HL-60 (cell line): Measurements from ENCODE around the gene TSPAN11.

Experiments
- DNase-seq, 2 experiments: peaks; one replicate each; pipeline ENCODE4 v3.0.0-alpha.2; 2010 to 2020; ENCODE audit warnings: low read depth in 1 of 2, low spot score in 1 of 2
- H3K27ac ChIP-seq: fragments of 250-450 bp; sonication (Bioruptor Pico); replicated peaks from 2 replicates; pipeline ENCODE4 v1.5.1; 2020; ENCODE audit warnings: mild to moderate bottlenecking, moderate library complexity
- H3K27me3 ChIP-seq: fragments of 250-450 bp; sonication (Bioruptor Pico); 2 replicates; pipeline ENCODE4 v1.5.1; 2021; ENCODE audit warnings: mild to moderate bottlenecking, moderate library complexity; ENCODE audit not compliant: insufficient read depth, poor library complexity, severe bottlenecking
- H3K4me3 ChIP-seq: replicated peaks from 2 replicates; pipeline ENCODE4 v1.5.1; 2011; ENCODE audit warnings: mild to moderate bottlenecking, control low read depth, low read length; ENCODE audit not compliant: insufficient read depth
- CTCF ChIP-seq: IDR thresholded peaks from one replicate; pipeline ENCODE4 v1.5.1; 2011; ENCODE audit warnings: low read length, control low read depth, inconsistent platforms; ENCODE audit not compliant: insufficient read depth
- GABPA ChIP-seq: IDR thresholded peaks from 2 replicates; pipeline ENCODE4 v1.6.1; 2012; ENCODE audit warnings: low read depth
- POLR2AphosphoS5 ChIP-seq: IDR thresholded peaks from 2 replicates; pipeline ENCODE4 v1.6.1; 2012; ENCODE audit warnings: low read depth
- REST ChIP-seq: IDR thresholded peaks from 2 replicates; pipeline ENCODE4 v1.6.1; 2012; ENCODE audit warnings: low read depth; ENCODE audit not compliant: insufficient replicate concordance
- SPI1 ChIP-seq: IDR thresholded peaks from 2 replicates; pipeline ENCODE4 v1.6.1; 2012; ENCODE audit warnings: low read depth, mild to moderate bottlenecking, borderline replicate concordance

The TSPAN11 gene

GRCh38 chr12:30978639-30979038, 52.1 kb downstream of the TSPAN11 start:
- no peak for DNase-seq
- no peaks in the 10 kb centered on the region for H3K27me3 ChIP-seq
- H3K27ac ChIP-seq = no peak overlapping the region
- TF ChIP-seq CTCF (no peak), SPI1 (no peak), GABPA (no peak), POLR2AphosphoS5 (no peak), REST (no peak)
- H3K4me3 ChIP-seq = no peak overlapping the region

GRCh38 chr12:30979371-30980259, 53.1 kb downstream of the TSPAN11 start:
- DNase-seq = peak in 1 of 2 experiments; percentile 4
- Histone ChIP-seq H3K27ac (no peak overlapping the region), H3K4me3 (no peak overlapping the region), H3K27me3 (no peaks in the 10 kb centered on the region)
- no peak for TF ChIP-seq SPI1
- no peak for TF ChIP-seq REST
- TF ChIP-seq POLR2AphosphoS5 = no peak
- TF ChIP-seq CTCF = no peak
- TF ChIP-seq GABPA = no peak

- H3K27ac ChIP-seq = no peak overlapping the region
- no peak overlapping the region for H3K4me3 ChIP-seq
- TF ChIP-seq REST (no peak), GABPA (no peak), SPI1 (no peak), CTCF (no peak), POLR2AphosphoS5 (no peak)
- H3K27me3 ChIP-seq = no peaks in the 10 kb centered on the region
- no peak for DNase-seq
Observed at GRCh38 chr12:30980955-30981662, 54.6 kb downstream of the TSPAN11 start.
